ENCODE measurements around the gene HES3.

GRCh38 chr1:6210591-6211355, 33.2 kb upstream of the HES3 start:
- TF ChIP-seq POLR2A (IDR thresholded peaks at IDR 0.05; ENCODE audit: low read length) = no peak
- no peak for TF ChIP-seq GATA1 (IDR thresholded peaks at IDR 0.05; ENCODE audit: low read depth, low read length)
